HUES64 (cell line): ENCODE data around the gene GP1BB.

Experiments used
- H3K27ac ChIP-seq: 2 replicates; pipeline ENCODE4 v1.7.0; 2013; ENCODE audit warnings: low read depth, low read length, inconsistent platforms
- H3K27me3 ChIP-seq: 2 replicates; pipeline ENCODE4 v1.6.1; 2013; ENCODE audit warnings: mild to moderate bottlenecking, low read length; ENCODE audit not compliant: insufficient read depth
- H3K36me3 ChIP-seq: 2 replicates; pipeline ENCODE4 v1.6.1; 2013; ENCODE audit warnings: mild to moderate bottlenecking, low read length; ENCODE audit not compliant: insufficient read depth
- H3K4me1 ChIP-seq: 2 replicates; pipeline ENCODE4 v1.6.1; 2013; ENCODE audit warnings: mild to moderate bottlenecking, low read length, moderate library complexity; ENCODE audit not compliant: insufficient read depth
- H3K4me3 ChIP-seq: 2 replicates; pipeline ENCODE4 v1.5.1; 2013; ENCODE audit warnings: mild to moderate bottlenecking, low read length, moderate library complexity
- H3K9ac ChIP-seq: 2 replicates; pipeline ENCODE4 v1.6.1; 2013; ENCODE audit warnings: mild to moderate bottlenecking, low read depth, low read length
- H3K9me3 ChIP-seq: 2 replicates; pipeline ENCODE4 v1.6.1; 2013; ENCODE audit warnings: low read depth, low read length; ENCODE audit not compliant: insufficient read depth
- WGBS: fragments of 150-250, 120-280 bp; methylation state at CpG from one replicate; pipeline ENCODE4 v1.1.7; 2013; ENCODE audit warnings: missing lambda C conversion rate; 5-methylcytosine and 5-hydroxymethylcytosine counted together

The GP1BB gene

DNA sequence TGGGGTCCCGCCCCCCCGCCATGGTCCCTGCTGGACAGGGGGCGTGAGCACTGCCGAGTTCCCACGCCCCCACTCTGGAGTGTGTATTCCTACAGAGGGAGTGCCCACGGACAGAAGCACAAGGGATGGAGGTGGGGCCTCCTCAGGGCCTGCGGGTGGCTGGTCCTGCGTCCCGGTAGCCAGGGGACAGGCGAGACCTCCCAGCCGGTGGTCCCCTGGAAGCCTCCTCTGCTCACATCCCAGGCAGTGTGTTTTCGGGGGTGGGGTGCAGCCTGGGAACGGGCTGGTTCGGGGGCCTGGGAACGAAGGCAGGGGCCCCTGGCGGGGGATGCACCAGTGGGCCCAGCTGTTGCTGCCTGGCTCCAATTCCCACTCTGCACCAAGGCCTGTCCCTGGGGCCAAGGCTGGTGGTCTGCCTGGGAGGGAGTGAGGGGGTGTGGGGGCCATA is 16.1 kb downstream of the GP1BB start:
- Histone ChIP-seq H3K9ac (no peak overlapping the region), H3K36me3 (no peaks in the 10 kb centered on the region), H3K4me1 (peaks cover 8% of the 10 kb centered on the region), H3K27ac (no peak overlapping the region), H3K27me3 (no peaks in the 10 kb centered on the region; the same call in 1 of the 2 replicates), H3K4me3 (no peak overlapping the region), H3K9me3 (no peaks in the 10 kb centered on the region)
- WGBS: 86% methylated on average over 16 of the region's 16 CpGs

DNA sequence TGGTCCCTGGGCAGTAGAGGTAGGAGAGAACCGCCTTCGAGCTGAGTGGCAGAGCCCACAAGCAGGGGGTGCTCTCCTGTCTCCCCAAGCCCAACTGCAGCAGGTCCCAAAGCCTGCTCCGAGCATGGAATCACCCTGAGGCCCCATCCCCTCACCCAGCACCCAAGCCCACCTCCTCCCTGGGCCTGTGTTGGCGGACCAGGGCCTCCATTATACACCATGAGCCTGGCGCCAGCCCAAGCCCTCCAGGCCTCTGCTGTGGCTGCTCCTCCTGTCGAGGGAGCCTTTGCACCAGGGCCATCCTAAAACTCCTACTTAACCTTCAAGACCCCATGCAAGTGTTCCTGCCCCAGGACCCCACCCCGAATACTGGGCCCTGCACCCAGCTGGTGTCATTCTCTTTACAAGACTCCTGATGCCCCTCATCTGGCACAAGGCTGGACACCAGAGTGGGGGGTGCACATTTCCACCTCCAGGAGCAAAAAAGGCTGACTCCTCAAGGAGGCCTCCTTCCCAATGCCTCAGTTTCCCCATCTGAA is 16.6 kb downstream of the GP1BB start:
- Histone ChIP-seq H3K36me3 (no peaks in the 10 kb centered on the region), H3K4me1 (peaks cover 8% of the 10 kb centered on the region), H3K27ac (no peak overlapping the region), H3K9me3 (no peaks in the 10 kb centered on the region), H3K9ac (no peak overlapping the region), H3K27me3 (no peaks in the 10 kb centered on the region; the same call in 1 of the 2 replicates), H3K4me3 (no peak overlapping the region)
- WGBS: 87% methylated on average over 7 of the region's 7 CpGs

DNA sequence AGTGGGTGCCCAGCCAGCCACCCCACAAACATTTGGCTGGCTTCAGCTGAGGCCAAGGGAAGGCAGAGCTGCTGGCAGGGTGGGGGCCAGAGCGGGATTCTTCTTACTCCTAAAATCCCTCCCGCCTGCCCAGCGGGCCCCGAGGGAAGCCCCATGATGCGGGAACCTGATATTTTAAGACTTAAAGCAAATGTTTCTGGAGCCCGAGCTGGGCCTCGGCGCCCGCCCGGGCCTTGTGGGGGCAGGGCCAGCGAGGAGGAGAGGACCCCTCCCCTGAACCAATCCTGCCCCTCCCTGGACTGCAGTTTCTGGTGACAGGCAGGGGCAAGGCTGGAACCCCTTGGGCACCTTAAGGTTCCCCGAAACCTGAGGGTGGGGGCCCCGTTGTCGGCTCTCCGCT is 17.2 kb downstream of the GP1BB start:
- H3K4me1 ChIP-seq: peaks cover 11% of the 10 kb centered on the region

GRCh38 chr22:19741053-19741452 is 17.7 kb downstream of the GP1BB start:
- Histone ChIP-seq H3K27me3 (no peaks in the 10 kb centered on the region; the same call in 1 of the 2 replicates), H3K36me3 (no peaks in the 10 kb centered on the region), H3K9ac (no peak overlapping the region), H3K27ac (no peak overlapping the region), H3K9me3 (no peaks in the 10 kb centered on the region), H3K4me1 (peaks cover 12% of the 10 kb centered on the region), H3K4me3 (no peak overlapping the region)
- 95% methylated on average over 7 of the region's 7 CpGs for WGBS

More for the DNA sequence above, 17.2 kb downstream of the GP1BB start:
- Histone ChIP-seq H3K4me3 (no peak overlapping the region), H3K9ac (no peak overlapping the region), H3K9me3 (no peaks in the 10 kb centered on the region), H3K36me3 (no peaks in the 10 kb centered on the region), H3K27me3 (no peaks in the 10 kb centered on the region; the same call in 1 of the 2 replicates), H3K27ac (no peak overlapping the region)
- 91% methylated on average over 15 of the region's 15 CpGs for WGBS

GRCh38 chr22:19742160-19743066 is 19.1 kb downstream of the GP1BB start:
- 91% methylated on average over 21 of the region's 21 CpGs for WGBS
- Histone ChIP-seq H3K9ac (no peak overlapping the region), H3K4me3 (no peak overlapping the region), H3K27me3 (no peaks in the 10 kb centered on the region; the same call in 1 of the 2 replicates), H3K9me3 (no peaks in the 10 kb centered on the region), H3K36me3 (no peaks in the 10 kb centered on the region), H3K4me1 (peaks cover 12% of the 10 kb centered on the region), H3K27ac (no peak overlapping the region)

- Histone ChIP-seq H3K9me3 (no peaks in the 10 kb centered on the region), H3K36me3 (no peaks in the 10 kb centered on the region), H3K4me1 (peaks cover 9% of the 10 kb centered on the region), H3K4me3 (no peak overlapping the region), H3K9ac (no peak overlapping the region), H3K27ac (no peak overlapping the region), H3K27me3 (no peaks in the 10 kb centered on the region; the same call in 1 of the 2 replicates)
- 88% methylated on average over 6 of the region's 6 CpGs for WGBS
Measured at GRCh38 chr22:19743081-19743480, 19.7 kb downstream of the GP1BB start.

DNA sequence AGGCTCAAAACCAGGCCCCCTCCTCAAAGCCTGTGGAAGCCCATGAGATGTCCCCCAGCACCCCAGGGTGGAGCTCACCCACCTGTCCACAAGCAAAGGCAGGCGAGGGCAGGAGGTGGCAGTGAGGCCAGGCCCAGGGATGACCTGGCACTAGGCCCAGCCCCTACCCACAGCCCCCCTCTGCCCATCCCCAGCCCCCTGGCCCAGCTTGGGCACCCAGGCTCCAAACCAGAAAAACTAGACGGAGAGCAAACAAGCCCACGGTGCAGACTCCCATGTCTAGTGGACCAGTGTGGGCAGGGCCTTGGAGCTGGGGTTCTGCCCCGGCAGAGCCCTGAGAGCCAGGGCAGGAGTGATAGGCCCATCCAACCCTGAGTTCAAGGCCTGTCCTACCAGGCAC is 20.3 kb downstream of the GP1BB start:
- Histone ChIP-seq H3K9me3 (no peaks in the 10 kb centered on the region), H3K4me3 (no peak overlapping the region), H3K4me1 (0 out of 2 replicates have a peak, but pooled peaks cover 4% of the 10 kb centered on the region), H3K27me3 (no peaks in the 10 kb centered on the region; the same call in 1 of the 2 replicates), H3K9ac (no peak overlapping the region), H3K27ac (no peak overlapping the region), H3K36me3 (no peaks in the 10 kb centered on the region)
- WGBS: 92% methylated on average over 4 of the region's 4 CpGs

DNA sequence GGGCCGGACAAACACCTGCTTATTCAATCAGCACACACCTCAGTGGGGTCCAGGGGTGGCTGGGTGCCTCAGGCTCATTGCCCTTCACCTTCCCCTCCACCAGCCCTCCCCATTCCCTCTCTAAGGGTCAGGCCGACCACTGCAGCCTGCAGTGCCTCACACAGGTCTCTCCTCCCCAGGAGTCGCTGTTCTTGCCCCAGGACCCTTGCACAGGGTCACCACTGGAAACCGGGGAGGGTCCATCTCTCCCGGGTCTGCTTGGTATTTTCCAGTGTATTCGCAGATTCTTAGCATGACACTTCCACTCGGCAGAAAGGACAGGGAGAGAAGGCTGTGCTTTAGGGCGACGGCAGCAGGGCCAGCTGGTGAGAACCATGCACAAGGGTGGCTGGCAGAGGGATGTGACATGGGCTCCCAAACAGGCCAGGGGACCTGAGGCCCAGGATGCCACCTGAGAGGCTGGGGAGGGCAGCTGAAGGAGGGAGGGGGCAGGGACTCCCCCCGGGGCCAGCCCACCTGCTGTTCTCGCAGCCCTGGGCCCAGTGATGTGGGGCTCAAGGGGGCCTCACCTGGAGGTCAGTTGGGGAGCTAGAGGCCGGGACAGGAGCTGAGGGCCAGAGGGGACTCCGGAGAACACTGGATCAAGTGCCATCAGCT is 21.1 kb downstream of the GP1BB start:
- 0 out of 2 replicates have a peak, but pooled peaks cover 4% of the 10 kb centered on the region for H3K4me1 ChIP-seq
- no peaks in the 10 kb centered on the region for H3K9me3 ChIP-seq
- no peak overlapping the region for H3K9ac ChIP-seq
- no peak overlapping the region for H3K27ac ChIP-seq
- WGBS: 90% methylated on average over 13 of the region's 13 CpGs
- H3K4me3 ChIP-seq: no peak overlapping the region
- no peaks in the 10 kb centered on the region; the same call in 1 of the 2 replicates for H3K27me3 ChIP-seq
- no peaks in the 10 kb centered on the region for H3K36me3 ChIP-seq

DNA sequence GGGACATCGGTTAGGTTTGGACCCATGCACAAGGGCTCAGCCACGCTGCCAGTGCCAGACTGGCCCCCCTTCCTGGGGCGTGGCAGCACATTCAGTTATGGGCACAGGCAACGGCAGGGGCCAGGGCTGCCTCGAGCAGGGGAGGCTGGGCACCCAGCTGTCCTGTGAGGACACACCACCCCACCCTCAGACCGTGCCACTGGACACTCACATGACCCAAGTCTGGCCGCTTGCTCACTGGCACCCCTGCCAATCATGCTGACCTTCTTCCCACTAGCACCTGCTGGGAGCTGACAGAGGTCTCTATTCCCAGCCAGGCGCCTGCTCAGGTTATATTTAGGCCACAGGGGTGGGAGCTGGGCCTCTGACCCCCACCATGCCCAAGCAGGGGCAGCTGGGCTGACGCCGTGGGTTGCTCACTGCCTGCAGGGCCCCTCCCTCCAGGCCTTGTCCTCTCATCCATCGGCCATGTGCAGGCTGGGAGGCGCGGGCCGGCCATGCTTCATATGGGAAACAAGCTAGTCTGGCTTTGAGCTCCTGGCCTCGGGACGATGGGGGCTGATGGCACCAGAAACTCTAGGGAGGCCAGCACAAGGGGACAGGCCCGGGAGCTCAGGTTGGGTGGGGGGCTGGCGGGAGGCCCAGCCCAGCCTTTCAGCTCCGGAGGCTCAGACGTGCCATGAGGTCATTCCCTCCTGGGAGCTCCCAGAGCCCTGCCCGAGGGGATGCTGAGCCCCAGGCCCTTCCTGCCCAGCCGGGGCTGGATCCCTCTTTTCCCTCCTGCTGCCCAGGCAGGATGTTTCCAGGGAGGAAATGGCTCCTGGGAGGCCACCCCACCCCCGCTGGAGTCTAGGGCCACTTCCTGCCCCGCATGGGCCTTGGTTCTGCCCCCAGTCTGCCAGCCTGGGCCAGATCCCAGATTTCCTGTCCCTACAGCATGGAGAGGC is 22.1 kb downstream of the GP1BB start:
- Histone ChIP-seq H3K4me1 (0 out of 2 replicates have a peak, but pooled peaks cover 4% of the 10 kb centered on the region), H3K27me3 (no peaks in the 10 kb centered on the region; the same call in 1 of the 2 replicates)
- WGBS: 80% methylated on average over 24 of the region's 24 CpGs

DNA sequence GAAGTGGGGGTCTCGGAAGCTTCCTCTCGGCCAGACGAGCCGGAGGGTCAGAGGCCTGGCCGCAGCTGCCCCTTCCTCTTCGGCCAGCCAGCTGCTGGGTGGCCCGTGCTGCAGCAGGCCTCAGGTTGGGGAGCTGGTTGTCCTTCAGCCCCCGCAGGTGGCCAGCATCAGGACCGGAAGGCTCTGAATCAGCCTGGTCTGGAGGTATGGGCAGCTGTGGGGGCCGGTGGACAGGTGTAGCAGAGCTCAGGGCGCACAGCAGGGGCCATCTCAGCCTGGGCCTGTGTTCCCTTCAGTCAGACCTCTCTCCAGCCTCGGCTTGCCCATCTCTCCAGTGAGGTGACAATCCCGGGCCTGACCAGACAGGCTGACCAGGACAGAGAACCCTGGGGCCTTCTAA is 23.4 kb downstream of the GP1BB start:
- Histone ChIP-seq H3K27me3 (peaks cover 5% of the 10 kb centered on the region), H3K4me1 (peaks cover 6% of the 10 kb centered on the region; the same call in 1 of the 2 replicates)
- 93% methylated on average over 13 of the region's 13 CpGs for WGBS

More for the DNA sequence above, 22.1 kb downstream of the GP1BB start:
- no peak overlapping the region for H3K4me3 ChIP-seq
- no peaks in the 10 kb centered on the region for H3K36me3 ChIP-seq
- H3K9me3 ChIP-seq: no peaks in the 10 kb centered on the region
- H3K27ac ChIP-seq: no peak overlapping the region
- H3K9ac ChIP-seq: no peak overlapping the region

More for the DNA sequence above, 23.4 kb downstream of the GP1BB start:
- no peaks in the 10 kb centered on the region for H3K9me3 ChIP-seq
- no peak overlapping the region for H3K27ac ChIP-seq
- no peak overlapping the region for H3K9ac ChIP-seq
- no peak overlapping the region for H3K4me3 ChIP-seq
- no peaks in the 10 kb centered on the region for H3K36me3 ChIP-seq
